Liver (tissue), 9 donors: ENCODE results near the gene HS6ST3. TPM values are rescaled to one million over a fixed set of nuclear protein-coding genes. Genes with fewer than 3 reads are reported as not detected.

ENCODE experiments used
- DNase-seq: peaks from one replicate; pipeline ENCODE4 v3.0.0-alpha.2; 2017; ENCODE audit warnings: low spot score
- H3K27ac ChIP-seq, 2 donors: one replicate each; pipeline ENCODE4 v1.7.0; 2013; ENCODE audit warnings: inconsistent platforms in 2 of 2, low read length in 2 of 2, control low read depth in 1 of 2, low read depth in 1 of 2, mild to moderate bottlenecking in 1 of 2
- H3K27me3 ChIP-seq, 4 donors: one replicate each; pipeline versions ENCODE4 v1.6.1 to v1.7.0; 2013; ENCODE audit warnings: low read length in 3 of 4, inconsistent platforms in 1 of 4, mild to moderate bottlenecking in 1 of 4, moderate library complexity in 1 of 4; ENCODE audit not compliant: control insufficient read depth in 4 of 4, insufficient read depth in 4 of 4
- H3K36me3 ChIP-seq, 4 donors: one replicate each; pipeline versions ENCODE4 v1.6.1 to v1.7.0; 2013; ENCODE audit warnings: low read length in 3 of 4, mild to moderate bottlenecking in 3 of 4, low read depth in 1 of 4, moderate library complexity in 1 of 4; ENCODE audit not compliant: control insufficient read depth in 4 of 4, insufficient read depth in 3 of 4
- H3K4me1 ChIP-seq, 4 donors: one replicate each; pipeline versions ENCODE4 v1.6.1 to v1.7.0; 2013; ENCODE audit warnings: low read length in 3 of 4, mild to moderate bottlenecking in 3 of 4, moderate library complexity in 1 of 4; ENCODE audit not compliant: control insufficient read depth in 4 of 4, insufficient read depth in 4 of 4
- H3K4me3 ChIP-seq, 3 donors: one replicate each; pipeline versions ENCODE4 v1.6.1 to v1.7.0; 2013; ENCODE audit warnings: low read length in 3 of 3, control low read depth in 1 of 3, low read depth in 1 of 3, mild to moderate bottlenecking in 1 of 3
- H3K9ac ChIP-seq, 2 donors: one replicate each; pipeline ENCODE4 v1.7.0; 2013; ENCODE audit warnings: low read length in 2 of 2, mild to moderate bottlenecking in 2 of 2, moderate library complexity in 2 of 2, control low read depth in 1 of 2, low read depth in 1 of 2
- H3K9me3 ChIP-seq, 4 donors: one replicate each; pipeline versions ENCODE4 v1.6.1 to v1.7.0; 2013; ENCODE audit warnings: low read length in 3 of 4; ENCODE audit not compliant: control insufficient read depth in 4 of 4
- EGR1 ChIP-seq, 2 donors: IDR thresholded peaks; 2 replicates each; pipeline ENCODE4 v1.6.1; 2016 to 2018; ENCODE audit warnings: antibody characterized with exemption in 2 of 2, low read depth in 2 of 2
- FOXA1 ChIP-seq: IDR thresholded peaks from 2 replicates; pipeline ENCODE4 v1.6.1; 2016; ENCODE audit warnings: antibody characterized with exemption
- FOXA2 ChIP-seq: IDR thresholded peaks from 2 replicates; pipeline ENCODE4 v1.6.1; 2016; ENCODE audit warnings: antibody characterized with exemption
- GABPA ChIP-seq, 2 donors: IDR thresholded peaks in 1 of 2; conservative IDR thresholded peaks in 1 of 2; 2 replicates each; pipeline ENCODE4 v1.6.1; 2016; ENCODE audit warnings: antibody characterized with exemption in 2 of 2, mild to moderate bottlenecking in 1 of 2, moderate library complexity in 1 of 2
- HNF4A ChIP-seq, 2 donors: conservative IDR thresholded peaks; 2 replicates each; pipeline ENCODE4 v1.6.1; 2016; ENCODE audit warnings: antibody characterized with exemption in 2 of 2, mild to moderate bottlenecking in 2 of 2
- HNF4G ChIP-seq: IDR thresholded peaks from 2 replicates; pipeline ENCODE4 v1.6.1; 2016; ENCODE audit warnings: antibody characterized with exemption
- RAD21 ChIP-seq, 2 donors: IDR thresholded peaks; 2 replicates each; pipeline ENCODE4 v1.6.1; 2016; ENCODE audit warnings: antibody characterized with exemption in 2 of 2, mild to moderate bottlenecking in 2 of 2
- REST ChIP-seq: IDR thresholded peaks from 2 replicates; pipeline ENCODE4 v1.6.1; 2016; ENCODE audit warnings: antibody characterized with exemption, mild to moderate bottlenecking
- RXRA ChIP-seq, 2 donors: IDR thresholded peaks; 2 replicates each; pipeline ENCODE4 v1.6.1; 2017 to 2018; ENCODE audit warnings: antibody characterized with exemption in 2 of 2, mild to moderate bottlenecking in 1 of 2
- SP1 ChIP-seq: IDR thresholded peaks from 2 replicates; pipeline ENCODE4 v1.6.1; 2018; ENCODE audit warnings: antibody characterized with exemption, mild to moderate bottlenecking
- TAF1 ChIP-seq: conservative IDR thresholded peaks from 2 replicates; pipeline ENCODE4 v1.6.1; 2016; ENCODE audit warnings: antibody characterized with exemption, mild to moderate bottlenecking
- YY1 ChIP-seq: IDR thresholded peaks from 2 replicates; pipeline ENCODE4 v1.6.1; 2016; ENCODE audit warnings: antibody characterized with exemption, mild to moderate bottlenecking
- WGBS: extraction: QIAGEN DNeasy Blood & Tissue Kit; methylation state at CpG from one replicate; pipeline ENCODE4 v1.1.7; 2013; 5-methylcytosine and 5-hydroxymethylcytosine counted together
- polyA plus RNA-seq, 2 donors: library from polyadenylated mRNA; stranded (reverse) in 1 of 2; unstranded in 1 of 2; fragments of 200-250 nt in 1 of 2; fragments of >200 nt in 1 of 2; fragmentation: Nextera tagmentation in 1 of 2; extraction: Ambion mirVana in 1 of 2; gene quantifications; one replicate each; pipeline versions ENCODE4 v1.2.1 to v1.2.3, GENCODE V29; 2013 to 2015
- total RNA-seq, 2 donors: library from RNA; depleted of rRNA; stranded (reverse); fragments of >200 nt; gene quantifications; one replicate each; pipeline ENCODE4 v1.2.3, GENCODE V29; 2014
- TF ChIP-seq, protein P1 (sequence below): fragments of 150-350 bp; IDR thresholded peaks from 2 replicates; pipeline ENCODE4 v1.5.1; 2017; ENCODE audit warnings: improper control_type of control experiment, low read depth, low read length; ENCODE audit not compliant: missing input control
- TF ChIP-seq, protein P2 (sequence below): IDR thresholded peaks from 2 replicates; pipeline ENCODE4 v1.6.1; 2016; ENCODE audit warnings: antibody characterized with exemption
- TF ChIP-seq, protein P3 (sequence below): IDR thresholded peaks from 2 replicates; pipeline ENCODE4 v1.6.1; 2016; ENCODE audit warnings: antibody characterized with exemption
- donor health status: healthy.
- donor health status: healthy.
- donor health status: healthy.
- donor health status: healthy.
- donor health status: healthy.

HS6ST3 gene
- total and polyA plus RNA-seq, 4 donors = under 0.01 TPM; not detected in 3

GRCh38 chr13:96181911-96182310 is 92.0 kb downstream of the HS6ST3 start:
- DNase-seq = no peak

More at GRCh38 chr13:96181911-96182310, 92.0 kb downstream of the HS6ST3 start:
- Histone ChIP-seq H3K4me1 (no peaks in the 10 kb centered on the region), H3K36me3 (no peaks in the 10 kb centered on the region), H3K4me3 (no peak overlapping the region), H3K9ac (no peak overlapping the region), H3K27me3 (no peaks in the 10 kb centered on the region), H3K9me3 (no peaks in the 10 kb centered on the region), H3K27ac (no peak overlapping the region)
- TF ChIP-seq FOXA2 (no peak), SP1 (no peak), RAD21 (IDR thresholded peaks at IDR 0.05) (no peak), HNF4G (no peak), REST (no peak), TAF1 (no peak), YY1 (no peak), EGR1 (IDR thresholded peaks at IDR 0.05; ENCODE audit: low read depth in 2 of 2) (no peak), FOXA1 (no peak), HNF4A (conservative IDR thresholded peaks at IDR 0.05) (no peak), GABPA (IDR thresholded peaks at IDR 0.05 in 1 of 2, conservative IDR thresholded peaks at IDR 0.05 in 1 of 2) (no peak), RXRA (IDR thresholded peaks at IDR 0.05) (no peak)
- TF ChIP-seq, protein P1, sequence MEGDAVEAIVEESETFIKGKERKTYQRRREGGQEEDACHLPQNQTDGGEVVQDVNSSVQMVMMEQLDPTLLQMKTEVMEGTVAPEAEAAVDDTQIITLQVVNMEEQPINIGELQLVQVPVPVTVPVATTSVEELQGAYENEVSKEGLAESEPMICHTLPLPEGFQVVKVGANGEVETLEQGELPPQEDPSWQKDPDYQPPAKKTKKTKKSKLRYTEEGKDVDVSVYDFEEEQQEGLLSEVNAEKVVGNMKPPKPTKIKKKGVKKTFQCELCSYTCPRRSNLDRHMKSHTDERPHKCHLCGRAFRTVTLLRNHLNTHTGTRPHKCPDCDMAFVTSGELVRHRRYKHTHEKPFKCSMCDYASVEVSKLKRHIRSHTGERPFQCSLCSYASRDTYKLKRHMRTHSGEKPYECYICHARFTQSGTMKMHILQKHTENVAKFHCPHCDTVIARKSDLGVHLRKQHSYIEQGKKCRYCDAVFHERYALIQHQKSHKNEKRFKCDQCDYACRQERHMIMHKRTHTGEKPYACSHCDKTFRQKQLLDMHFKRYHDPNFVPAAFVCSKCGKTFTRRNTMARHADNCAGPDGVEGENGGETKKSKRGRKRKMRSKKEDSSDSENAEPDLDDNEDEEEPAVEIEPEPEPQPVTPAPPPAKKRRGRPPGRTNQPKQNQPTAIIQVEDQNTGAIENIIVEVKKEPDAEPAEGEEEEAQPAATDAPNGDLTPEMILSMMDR = no peak
- TF ChIP-seq, protein P2, sequence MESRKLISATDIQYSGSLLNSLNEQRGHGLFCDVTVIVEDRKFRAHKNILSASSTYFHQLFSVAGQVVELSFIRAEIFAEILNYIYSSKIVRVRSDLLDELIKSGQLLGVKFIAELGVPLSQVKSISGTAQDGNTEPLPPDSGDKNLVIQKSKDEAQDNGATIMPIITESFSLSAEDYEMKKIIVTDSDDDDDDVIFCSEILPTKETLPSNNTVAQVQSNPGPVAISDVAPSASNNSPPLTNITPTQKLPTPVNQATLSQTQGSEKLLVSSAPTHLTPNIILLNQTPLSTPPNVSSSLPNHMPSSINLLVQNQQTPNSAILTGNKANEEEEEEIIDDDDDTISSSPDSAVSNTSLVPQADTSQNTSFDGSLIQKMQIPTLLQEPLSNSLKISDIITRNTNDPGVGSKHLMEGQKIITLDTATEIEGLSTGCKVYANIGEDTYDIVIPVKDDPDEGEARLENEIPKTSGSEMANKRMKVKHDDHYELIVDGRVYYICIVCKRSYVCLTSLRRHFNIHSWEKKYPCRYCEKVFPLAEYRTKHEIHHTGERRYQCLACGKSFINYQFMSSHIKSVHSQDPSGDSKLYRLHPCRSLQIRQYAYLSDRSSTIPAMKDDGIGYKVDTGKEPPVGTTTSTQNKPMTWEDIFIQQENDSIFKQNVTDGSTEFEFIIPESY = no peak
- TF ChIP-seq, protein P3, sequence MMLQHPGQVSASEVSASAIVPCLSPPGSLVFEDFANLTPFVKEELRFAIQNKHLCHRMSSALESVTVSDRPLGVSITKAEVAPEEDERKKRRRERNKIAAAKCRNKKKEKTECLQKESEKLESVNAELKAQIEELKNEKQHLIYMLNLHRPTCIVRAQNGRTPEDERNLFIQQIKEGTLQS = no peak
- 77% methylated on average over 5 of the region's 5 CpGs for WGBS
